Activated CD8-positive, alpha-beta memory T cell treated with anti-CD3 and anti-CD28 coated beads, Interleukin-2, amount 50 U/mL, for 48 hours (primary cell): ENCODE results near the gene TMEM204.

ENCODE experiments used
- DNase-seq: peaks from one replicate; pipeline ENCODE4 v3.0.0-alpha.2; 2020

Gene TMEM204

GRCh38 chr16:1500465-1501150 is 32.9 kb upstream of the TMEM204 start:
- DNase-seq = no peak

- DNase-seq = no peak
Measured at GRCh38 chr16:1501630-1502029, 31.8 kb upstream of the TMEM204 start.

DNA sequence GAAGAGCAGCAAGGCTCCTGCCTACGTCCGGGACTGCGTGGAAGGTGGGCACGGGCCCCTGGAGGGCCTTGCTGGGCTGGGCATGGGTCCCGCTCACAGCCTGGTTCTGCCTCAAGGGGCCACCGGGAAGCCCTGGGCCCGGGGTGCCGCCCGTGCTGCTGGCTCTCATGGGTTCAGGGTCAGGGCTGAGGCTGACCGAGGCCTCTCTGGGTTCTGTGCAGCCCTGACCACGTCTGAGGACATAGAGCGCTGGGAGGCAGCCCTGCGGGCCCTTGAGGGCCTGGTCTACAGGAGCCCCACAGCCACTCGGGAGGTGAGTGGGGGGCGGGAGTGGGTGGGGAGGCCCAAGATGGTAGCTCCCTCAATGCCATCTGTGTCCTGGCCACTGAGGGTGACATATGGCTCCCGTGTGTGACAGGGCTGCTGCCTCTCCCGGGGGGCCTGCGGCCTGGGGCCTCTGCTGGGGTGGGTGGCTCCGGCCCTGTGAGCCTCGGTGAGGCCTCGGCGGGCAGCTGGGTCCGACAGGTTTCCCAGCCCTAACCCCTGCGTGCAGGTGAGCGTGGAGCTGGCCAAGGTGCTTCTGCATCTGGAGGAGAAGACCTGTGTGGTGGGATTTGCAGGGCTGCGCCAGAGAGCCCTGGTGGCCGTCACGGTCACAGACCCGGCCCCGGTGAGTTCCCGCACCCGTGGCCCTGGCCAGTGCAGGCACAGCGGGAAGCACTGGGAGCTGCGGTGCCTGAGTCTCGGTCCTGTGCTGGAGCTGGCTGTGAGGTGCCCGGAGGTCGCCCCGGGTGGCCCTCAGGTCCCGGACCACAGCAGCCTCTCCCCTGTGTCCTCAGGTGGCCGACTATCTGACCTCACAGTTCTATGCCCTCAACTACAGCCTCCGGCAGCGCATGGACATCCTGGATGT is 31.1 kb upstream of the TMEM204 start:
- no peak for DNase-seq

- DNase-seq = no peak
Measured at GRCh38 chr16:1503110-1503955, 30.1 kb upstream of the TMEM204 start.

DNA sequence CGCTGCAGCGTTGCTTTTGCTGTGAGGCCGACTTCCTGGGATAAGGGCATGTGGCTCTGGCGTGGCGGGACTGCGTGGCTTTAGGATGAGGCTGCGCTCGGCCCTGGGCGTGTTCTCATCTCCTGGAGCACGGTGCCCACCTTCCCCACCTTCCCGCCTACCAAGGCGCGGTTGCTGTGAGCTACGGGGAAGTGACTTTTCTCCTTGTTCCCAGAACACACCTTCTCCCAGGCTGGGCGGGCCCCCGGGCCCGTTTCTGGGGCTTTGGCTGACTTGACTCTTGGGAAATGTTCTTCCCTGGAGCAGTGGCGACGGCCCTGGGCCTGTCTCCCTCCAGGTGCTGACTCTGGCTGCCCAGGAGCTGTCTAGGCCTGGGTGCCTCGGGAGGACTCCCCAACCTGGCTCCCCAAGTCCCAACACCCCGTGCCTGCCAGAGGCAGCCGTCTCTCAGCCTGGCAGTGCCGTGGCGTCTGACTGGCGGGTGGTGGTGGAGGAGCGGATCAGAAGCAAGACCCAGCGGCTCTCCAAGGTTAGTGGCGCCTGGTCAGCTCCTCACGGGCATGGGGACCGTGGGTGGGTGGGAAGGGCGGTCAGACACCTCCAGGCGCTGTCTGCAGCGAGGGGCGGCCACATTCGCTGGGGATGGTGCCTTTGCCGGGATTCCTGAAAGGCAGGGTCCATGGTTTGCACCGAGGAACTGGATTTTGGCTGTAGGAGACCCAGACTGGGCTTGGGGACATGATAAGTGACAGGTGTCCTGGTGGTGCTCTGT is 28.2 kb upstream of the TMEM204 start:
- DNase-seq = no peak

- no peak for DNase-seq
Measured at GRCh38 chr16:1505912-1506311, 27.6 kb upstream of the TMEM204 start.

DNA sequence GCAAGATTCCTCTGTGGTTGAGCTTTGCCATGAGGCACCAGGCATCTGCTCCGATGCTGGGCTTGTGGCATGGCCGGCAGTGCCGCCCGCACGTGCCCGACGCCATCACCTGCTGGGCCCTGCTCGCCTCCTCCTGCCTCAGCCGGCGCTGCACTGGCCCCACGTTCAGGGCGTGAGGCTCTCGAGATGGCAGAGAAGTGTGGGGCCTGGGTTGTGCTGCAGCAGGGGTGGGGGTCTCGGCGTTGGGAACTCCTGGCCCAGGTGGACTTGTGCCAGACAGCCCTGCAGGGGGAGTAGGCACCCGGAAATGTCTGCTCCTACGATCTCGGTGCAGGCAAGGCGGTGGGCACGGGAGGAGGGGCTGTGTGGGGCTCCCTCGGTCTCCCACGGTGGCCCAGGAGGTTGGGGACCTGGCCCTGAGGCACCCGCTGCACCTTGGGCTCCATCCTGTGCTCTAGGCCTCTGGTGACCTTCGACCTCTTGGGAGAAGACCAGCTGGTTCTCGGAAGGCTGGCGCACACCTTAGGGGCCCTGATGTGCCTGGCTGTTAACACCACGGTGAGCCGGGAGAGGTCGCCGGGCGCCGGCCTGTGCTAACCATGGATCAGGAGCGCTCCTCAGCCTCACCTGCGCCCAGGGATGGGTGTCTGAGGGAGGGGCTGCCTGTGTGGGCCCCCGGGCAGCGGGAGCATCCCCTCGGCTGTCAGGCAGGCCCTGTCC is 26.8 kb upstream of the TMEM204 start:
- DNase-seq = no peak

GRCh38 chr16:1508494-1509187 is 24.8 kb upstream of the TMEM204 start:
- no peak for DNase-seq

GRCh38 chr16:1509307-1510221 is 23.9 kb upstream of the TMEM204 start:
- no peak for DNase-seq

DNA sequence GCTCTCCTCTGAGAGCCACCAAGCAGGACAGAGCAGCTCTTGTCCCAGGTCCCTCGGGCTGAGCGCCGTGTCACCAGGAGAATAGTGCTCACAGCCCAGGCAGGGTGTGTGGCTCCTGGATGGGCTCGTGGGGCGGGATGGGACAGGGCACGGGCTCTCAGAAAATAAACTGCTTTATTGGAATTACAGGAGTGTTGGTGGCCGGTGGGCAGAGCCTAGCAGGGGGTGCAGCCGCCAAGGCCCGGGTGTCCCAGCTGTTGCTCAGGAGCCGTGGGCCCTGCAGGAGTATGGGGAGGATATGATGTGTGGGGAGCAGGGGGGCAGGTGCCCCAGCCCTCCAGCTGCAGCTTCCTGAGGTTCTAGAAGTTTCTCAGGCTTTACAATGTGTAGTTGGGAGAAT is 23.2 kb upstream of the TMEM204 start:
- no peak for DNase-seq

DNA sequence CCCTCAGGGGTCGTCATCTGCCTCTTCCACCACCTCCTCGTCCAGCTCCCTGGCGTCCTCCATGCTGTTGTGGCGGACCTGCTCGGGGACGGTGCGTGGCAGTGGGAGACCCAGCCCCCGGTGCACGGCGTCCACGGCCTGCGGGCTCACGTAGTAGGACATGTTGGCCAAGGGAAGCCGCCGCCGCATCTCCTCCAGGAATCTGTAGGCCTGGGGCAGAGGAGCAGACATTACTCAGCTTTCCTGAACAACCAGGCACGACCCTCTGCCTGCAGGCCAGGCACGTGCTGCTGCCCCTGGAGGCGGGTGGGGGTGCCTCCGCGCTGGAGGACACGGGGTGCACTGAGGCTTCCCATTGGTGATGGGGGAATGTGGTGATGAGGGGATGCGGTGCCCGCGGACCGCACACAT is 22.5 kb upstream of the TMEM204 start:
- DNase-seq = no peak

DNA sequence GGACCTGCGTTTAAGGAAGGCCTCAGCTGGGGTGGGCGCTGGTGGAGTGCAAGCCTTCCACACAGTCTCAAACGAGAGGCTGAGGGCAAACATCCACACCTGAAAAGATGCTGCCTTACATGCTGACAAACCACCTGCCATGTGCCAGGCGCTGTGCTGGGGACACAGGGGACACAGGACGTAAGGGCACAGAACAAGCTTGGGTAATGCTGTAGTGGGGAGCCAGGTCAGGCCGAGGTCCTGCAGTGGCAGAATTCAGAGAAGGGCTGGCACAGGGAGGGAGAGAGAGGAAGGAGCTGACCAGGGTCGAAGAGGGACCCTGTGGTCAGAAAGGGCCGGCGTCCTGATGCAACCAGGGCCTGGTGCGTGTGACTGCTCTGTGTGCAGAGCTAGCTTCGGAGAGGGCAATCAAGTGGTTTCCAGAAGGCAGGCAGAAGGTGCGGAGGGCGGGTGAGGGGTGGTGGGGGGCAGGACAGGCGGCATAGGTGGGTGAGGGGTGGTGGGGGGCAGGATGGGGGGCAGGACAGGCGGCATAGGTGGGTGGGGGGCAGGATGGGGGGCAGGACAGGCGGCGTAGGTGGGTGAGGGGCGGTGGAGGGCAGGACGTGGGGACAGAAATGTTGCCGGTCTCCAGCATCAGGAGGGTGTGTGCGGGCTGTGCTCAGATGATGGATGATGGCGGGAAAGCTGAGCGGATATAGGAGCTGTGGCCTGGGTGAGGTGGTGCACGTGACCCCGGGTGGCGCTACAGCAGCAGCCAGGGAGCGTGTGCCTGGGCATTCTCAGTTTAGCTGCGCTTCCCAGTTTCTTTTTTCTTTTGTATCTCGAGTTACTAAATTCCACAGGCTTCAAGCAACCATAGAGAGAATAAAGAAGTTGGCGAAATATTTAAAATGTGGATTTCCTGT is 21.6 kb upstream of the TMEM204 start:
- no peak for DNase-seq

DNA sequence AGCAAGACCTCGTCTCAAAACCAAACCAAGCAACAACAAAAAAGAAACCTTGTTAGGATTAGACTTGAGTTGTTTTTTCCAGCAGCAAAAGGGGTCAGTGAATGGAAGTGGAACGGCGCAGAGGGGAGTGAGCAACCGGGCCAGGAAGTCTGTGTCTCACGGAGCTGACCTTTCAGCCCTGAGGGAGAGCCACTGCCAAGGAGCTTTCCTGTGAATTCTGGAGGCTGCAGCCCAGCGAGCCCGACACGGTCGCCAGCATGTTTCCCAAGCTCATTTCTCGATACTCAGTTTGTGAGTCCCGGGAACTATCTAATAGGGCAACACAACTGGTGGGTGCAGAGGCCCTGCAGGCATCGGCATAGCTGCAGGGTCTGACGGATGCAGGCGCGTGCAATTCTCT is 20.7 kb upstream of the TMEM204 start:
- no peak for DNase-seq

GRCh38 chr16:1514507-1514906 is 19.0 kb upstream of the TMEM204 start:
- no peak for DNase-seq

- no peak for DNase-seq
Measured at GRCh38 chr16:1518626-1519135, 14.8 kb upstream of the TMEM204 start.

DNA sequence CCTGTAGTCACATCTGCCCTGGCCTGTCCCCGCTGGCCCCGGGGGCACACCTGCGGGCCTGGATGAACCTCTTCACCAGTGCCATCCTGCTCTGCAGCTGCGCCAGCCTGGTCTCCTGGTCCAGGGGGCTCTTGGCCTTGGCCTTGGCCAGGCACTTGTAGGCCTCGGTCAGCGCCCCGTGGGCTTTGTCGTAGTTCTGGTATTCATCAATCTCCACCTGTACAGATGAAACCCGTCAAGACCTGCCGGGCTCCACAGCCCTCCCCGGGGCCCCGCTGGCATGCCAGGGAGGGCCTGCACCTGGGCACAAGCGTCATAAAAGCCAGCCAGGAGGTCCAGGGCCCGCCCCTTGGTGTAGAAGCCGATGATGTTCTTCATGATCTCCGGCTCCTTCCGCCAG is 13.6 kb upstream of the TMEM204 start:
- DNase-seq = no peak

DNA sequence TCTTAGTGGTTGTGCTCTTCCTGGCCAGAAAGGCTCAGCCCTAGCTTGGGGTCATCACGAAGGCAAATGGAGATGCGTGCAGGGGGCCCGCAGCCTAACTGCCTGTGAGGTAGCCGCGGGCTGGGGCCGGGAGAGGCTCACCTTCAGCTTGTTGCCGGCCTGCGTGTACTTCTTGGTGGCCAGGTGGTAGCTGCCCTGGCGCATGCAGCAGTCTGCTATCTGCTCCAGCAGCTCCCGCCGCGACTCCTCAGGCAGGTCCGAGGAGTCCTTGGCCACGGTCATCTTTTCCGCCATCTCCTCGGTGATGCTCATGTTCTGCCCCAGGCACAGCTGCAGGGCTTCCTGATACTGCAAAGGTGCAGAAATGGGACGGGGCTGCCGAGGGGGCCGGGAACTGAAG is 13.0 kb upstream of the TMEM204 start:
- DNase-seq = no peak

GRCh38 chr16:1523581-1524245 is 9.8 kb upstream of the TMEM204 start:
- no peak for DNase-seq
